Stimulated activated naive B cell treated with anti-CD40 and anti-IgM and Interleukin-4, amounts not matched to agents 10 μg/mL and 1 μg/mL and 100 μg/mL, for 72 hours (primary cell): ENCODE measurements around the gene CAPN14.

Experiments
- ATAC-seq, 2 donors: fragments of 150-1000 bp; cut with Tn5 transposase; replicated peaks; 2 replicates each; pipeline ENCODE4 v1.10.0; 2021; ENCODE audit warnings: moderate library complexity in 1 of 2
- DNase-seq: peaks from one replicate; pipeline ENCODE4 v3.0.0; 2021
- H3K27ac Mint-ChIP-seq: one replicate; pipeline ENCODE4 v1.8.0; 2022; ENCODE audit warnings: mild to moderate bottlenecking, mixed read lengths
- H3K27me3 Mint-ChIP-seq, 2 donors: one replicate each; pipeline ENCODE4 v1.8.0; 2022; ENCODE audit warnings: mixed read lengths in 2 of 2
- H3K36me3 Mint-ChIP-seq, 2 donors: one replicate each; pipeline ENCODE4 v1.8.0; 2022; ENCODE audit warnings: mixed read lengths in 2 of 2, mild to moderate bottlenecking in 1 of 2
- H3K4me1 Mint-ChIP-seq, 2 donors: one replicate each; pipeline ENCODE4 v1.8.0; 2022; ENCODE audit warnings: mixed read lengths in 2 of 2, mild to moderate bottlenecking in 1 of 2
- H3K4me3 Mint-ChIP-seq, 2 donors: one replicate each; pipeline ENCODE4 v1.8.0; 2022; ENCODE audit warnings: mild to moderate bottlenecking in 2 of 2, mixed read lengths in 2 of 2, moderate library complexity in 1 of 2
- H3K9me3 Mint-ChIP-seq, 2 donors: one replicate each; pipeline ENCODE4 v1.8.0; 2022; ENCODE audit warnings: mixed read lengths in 2 of 2, mild to moderate bottlenecking in 1 of 2

The CAPN14 gene

DNA sequence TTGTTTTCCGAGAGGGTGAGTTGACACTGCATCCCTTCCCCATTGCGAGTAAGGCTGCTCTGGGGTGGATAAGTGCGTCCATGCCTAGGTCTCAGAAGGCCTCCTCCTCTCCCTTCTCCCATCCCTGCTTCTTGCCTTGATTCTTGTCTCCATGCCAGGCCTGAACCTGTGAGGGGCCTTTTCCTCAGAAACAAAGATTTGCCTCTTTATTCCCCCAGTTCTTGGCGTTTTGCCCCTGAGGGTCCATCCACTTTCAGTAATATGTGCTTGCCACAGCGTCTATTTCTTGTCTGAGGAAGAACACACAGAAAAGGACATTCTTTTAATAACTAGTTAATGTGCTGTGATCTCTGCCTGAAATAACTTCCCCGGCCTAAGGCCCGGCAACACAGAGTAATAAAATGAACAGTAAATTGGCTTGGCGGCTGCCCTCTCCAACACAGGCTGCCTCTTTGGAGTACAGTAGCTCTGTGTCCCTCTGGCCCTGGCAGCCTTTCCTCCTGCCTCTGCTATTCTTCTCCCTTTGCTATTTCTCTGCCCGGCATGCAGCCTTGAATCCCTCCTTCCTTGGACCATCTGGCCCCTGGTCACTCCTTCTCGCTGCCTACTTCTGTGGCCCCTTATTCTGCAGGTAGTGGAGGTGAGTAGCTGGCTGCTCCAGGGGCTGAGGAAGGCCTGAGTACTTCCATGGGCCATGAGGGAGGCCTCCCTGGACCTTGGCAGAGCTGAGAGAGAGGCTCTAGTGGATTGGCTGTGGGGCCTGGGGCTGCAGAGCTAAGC is 21.0 kb upstream of the CAPN14 start:
- peaks cover 0 to 3% of the 10 kb centered on the region in 2 donors for H3K36me3 Mint-ChIP-seq
- DNase-seq = no peak
- H3K9me3 Mint-ChIP-seq = no peaks in the 10 kb centered on the region
- H3K4me1 Mint-ChIP-seq = peaks cover 35 to 56% of the 10 kb centered on the region in 2 donors
- ATAC-seq = no peak
- no peak overlapping the region for H3K4me3 Mint-ChIP-seq
- no peaks in the 10 kb centered on the region for H3K27me3 Mint-ChIP-seq
- H3K27ac Mint-ChIP-seq = no peak overlapping the region

DNA sequence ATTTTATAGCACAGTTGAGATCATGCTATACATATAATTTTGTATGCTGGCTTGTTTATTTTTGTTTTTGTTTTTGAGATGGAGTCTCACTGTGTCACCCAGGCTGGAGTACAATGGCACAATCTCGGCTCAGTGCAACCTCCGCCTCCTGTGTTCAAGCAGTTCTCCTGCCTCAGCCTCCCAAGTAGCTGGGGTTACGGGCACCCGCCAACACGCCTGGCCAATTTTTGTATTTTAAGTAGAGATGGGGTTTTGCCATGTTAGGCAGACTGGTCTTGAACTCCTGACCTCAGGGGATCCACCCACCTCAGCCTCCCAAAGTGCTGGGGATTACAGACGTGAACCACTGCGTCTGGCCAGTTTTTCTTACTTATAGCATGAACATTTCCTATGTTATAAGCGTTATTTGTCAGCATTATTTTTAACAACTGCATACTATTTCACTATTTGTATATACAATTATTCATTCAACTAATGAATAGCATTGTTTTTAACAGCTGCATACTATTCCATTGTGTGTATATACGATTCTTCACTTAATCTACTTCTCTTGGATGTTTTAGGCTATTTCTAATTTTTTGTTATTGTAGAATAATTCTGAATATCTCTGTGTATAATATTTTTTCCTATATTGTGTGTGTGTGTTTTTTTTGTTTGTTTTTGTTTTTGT is 20.2 kb upstream of the CAPN14 start:
- Mint-ChIP-seq H3K36me3 (peaks cover 0 to 3% of the 10 kb centered on the region in 2 donors), H3K9me3 (no peaks in the 10 kb centered on the region), H3K4me1 (peaks cover 36 to 63% of the 10 kb centered on the region in 2 donors), H3K27me3 (no peaks in the 10 kb centered on the region), H3K27ac (no peak overlapping the region), H3K4me3 (no peak overlapping the region)
- ATAC-seq (no peak), DNase-seq (no peak)

DNA sequence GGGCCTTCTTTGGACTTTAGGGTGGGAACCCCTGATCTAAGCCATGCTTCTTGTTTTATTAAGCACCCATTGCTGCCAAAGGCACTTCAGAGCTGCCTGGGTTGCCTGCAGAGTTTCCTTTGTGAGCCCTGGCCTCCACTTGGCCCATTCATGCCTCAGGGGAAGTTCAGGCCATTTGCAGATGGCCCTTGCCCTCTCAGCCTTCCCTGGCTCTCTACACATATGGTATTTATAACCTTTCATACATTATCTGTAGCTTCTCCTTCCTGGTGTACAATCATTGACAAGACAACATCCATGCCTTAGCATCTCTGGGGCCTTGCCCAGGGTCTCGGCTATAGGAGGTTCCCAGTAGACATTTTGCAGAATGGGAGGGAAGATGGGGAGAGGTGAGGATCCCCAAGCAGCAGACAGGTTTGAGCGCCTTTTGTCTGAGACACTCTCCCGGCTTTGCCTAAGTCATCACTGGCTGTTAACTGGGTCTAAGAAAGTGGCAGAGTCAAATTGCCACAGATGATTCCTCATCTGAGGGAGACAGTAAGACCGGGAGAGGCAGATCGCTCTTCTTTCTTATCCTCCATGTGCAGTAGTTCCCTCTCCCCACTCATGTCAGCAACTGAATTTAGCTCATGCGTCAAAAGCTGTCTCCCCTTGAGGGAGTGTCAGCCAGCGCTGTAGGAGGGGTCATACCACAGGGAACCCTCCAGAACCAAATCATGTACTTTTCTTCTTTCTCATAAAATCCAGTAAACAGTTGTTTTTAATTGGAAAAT is 19.3 kb upstream of the CAPN14 start:
- H3K4me1 Mint-ChIP-seq = peaks cover 30 to 55% of the 10 kb centered on the region in 2 donors
- H3K27ac Mint-ChIP-seq = no peak overlapping the region

DNA sequence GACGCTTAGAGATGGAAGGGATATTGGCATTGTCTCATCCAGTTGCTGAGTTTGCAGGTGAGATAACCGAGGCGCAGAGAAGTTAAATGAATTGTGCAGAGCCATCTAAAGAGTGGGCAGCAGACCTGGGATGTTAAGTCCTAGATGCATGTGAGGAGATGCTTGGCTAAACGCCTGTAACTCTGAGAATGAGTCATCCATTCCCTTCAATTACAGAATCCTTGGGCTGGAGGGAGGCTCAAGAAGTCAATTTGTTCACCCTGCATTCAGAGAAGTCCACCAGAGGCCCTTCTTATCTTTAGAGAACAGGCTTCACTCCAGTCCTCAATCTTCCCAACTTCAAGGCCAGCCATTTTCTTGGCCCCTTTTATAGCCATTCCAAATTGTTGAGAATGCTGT is 18.2 kb upstream of the CAPN14 start:
- DNase-seq (no peak), ATAC-seq (no peak)
- Mint-ChIP-seq H3K4me1 (peaks cover 20 to 44% of the 10 kb centered on the region in 2 donors), H3K9me3 (no peaks in the 10 kb centered on the region), H3K27me3 (no peaks in the 10 kb centered on the region), H3K36me3 (peaks cover 0 to 8% of the 10 kb centered on the region in 2 donors), H3K4me3 (peak overlapping the region; percentile 77 to 90), H3K27ac (no peak overlapping the region)

More for the DNA sequence above, 19.3 kb upstream of the CAPN14 start:
- DNase-seq (no peak), ATAC-seq (no peak)
- H3K9me3 Mint-ChIP-seq = no peaks in the 10 kb centered on the region
- H3K36me3 Mint-ChIP-seq = peaks cover 0 to 3% of the 10 kb centered on the region in 2 donors
- H3K27me3 Mint-ChIP-seq = no peaks in the 10 kb centered on the region
- no peak overlapping the region for H3K4me3 Mint-ChIP-seq

DNA sequence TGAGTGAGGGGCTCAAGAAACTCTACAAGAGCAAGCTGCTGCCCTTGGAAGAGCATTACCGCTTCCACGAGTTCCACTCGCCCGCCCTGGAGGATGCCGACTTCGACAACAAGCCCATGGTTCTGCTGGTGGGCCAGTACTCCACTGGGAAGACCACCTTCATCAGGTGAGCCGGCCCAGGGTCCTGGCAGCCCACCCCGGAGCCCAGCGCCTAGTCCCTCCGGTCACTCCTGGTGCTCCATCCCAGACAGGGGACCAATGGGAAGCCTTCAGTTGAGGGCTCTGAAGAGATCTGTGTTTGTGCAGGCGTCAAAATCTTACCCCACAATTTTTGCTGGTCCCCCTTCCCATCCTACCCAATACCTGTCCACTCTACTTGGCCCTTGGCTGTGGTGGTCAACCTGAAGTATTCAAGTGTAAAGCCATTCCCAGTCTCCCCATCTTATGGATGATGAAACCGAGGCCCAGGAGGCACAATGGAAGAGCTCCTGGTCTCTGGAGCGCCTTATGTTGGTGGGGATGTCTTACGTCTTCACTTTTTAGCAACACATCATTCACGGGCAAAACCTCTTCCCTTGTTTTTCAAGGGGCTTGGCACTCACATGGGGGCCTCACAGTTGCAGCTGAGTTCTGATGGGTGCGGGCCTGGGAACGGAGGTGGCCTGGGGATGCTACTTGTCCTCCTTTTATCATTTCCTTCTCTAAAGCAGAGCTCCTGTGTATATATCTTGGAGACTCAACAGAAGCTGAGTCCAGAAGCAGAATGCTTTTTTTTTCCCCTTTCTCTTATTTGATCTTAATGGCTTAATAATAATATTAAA is 17.6 kb upstream of the CAPN14 start:
- Mint-ChIP-seq H3K27ac (peak overlapping the region; percentile 37), H3K36me3 (peaks cover 0 to 5% of the 10 kb centered on the region in 2 donors), H3K9me3 (no peaks in the 10 kb centered on the region), H3K4me1 (peaks cover 14 to 38% of the 10 kb centered on the region in 2 donors), H3K27me3 (no peaks in the 10 kb centered on the region), H3K4me3 (peak overlapping the region; percentile 77 to 90)
- no peak for ATAC-seq
- DNase-seq = no peak

DNA sequence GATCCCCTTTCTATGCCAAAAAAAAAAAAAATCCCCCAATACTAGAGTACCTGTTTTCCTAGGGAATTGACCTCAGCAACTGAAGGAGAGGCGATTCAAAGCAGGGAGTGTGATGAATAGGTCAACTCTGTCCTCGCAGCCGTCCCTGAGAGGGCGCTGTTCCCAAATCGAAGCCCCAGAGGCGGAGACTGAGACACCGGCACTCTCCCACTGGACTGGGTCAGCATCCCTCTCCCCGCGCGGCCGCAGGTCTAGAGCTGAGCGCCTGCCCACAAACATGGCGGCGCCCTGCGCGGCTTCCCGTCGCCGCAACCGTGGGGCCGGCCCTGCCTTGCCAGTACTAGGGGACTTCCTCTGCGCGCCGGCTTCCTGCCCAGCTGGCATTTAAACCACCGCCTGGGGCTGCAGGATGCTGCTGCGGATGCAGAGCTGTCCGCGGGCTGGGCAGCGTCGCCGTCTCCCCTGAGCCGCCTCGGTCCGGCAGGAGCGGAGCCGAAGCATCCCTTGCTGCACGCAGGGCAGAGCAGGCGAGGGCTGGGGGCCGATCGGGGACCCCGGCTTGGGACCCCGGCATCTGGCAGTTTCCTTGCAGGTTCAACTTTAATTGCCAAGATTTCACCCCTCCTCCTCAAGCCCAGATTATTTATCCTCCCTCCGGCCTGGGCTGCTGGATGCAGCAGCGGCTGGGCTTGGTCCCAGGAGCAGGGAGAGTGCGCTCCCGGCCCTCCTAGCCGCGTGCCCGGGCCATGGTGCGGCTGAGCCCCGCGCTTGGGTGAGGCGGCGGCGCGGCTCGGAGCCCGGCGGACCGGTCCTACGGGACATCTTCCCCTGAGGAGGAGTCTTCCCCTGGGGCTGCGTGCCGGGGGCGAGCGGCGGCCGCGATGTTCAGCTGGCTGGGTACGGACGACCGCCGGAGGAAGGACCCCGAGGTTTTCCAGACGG is 16.7 kb upstream of the CAPN14 start, which contains the start of gene EHD3:
Gene EHD3, plus strand, starts transcription at position 412 of the 942 bp plus-strand sequence. Its CDS starts 470 bp downstream, at position 882.
- peak; percentile 88 for DNase-seq
- no peaks in the 10 kb centered on the region for H3K9me3 Mint-ChIP-seq
- peaks cover 0 to 5% of the 10 kb centered on the region in 2 donors for H3K36me3 Mint-ChIP-seq
- H3K4me3 Mint-ChIP-seq = peak within 1 kb of the TSS; percentile 83 to 90
- H3K27ac Mint-ChIP-seq = peak within 1 kb of the TSS; percentile 37
- H3K4me1 Mint-ChIP-seq = peaks cover 14 to 35% of the 10 kb centered on the region in 2 donors
- no peaks in the 10 kb centered on the region for H3K27me3 Mint-ChIP-seq
- peak; percentile 99 for ATAC-seq

DNA sequence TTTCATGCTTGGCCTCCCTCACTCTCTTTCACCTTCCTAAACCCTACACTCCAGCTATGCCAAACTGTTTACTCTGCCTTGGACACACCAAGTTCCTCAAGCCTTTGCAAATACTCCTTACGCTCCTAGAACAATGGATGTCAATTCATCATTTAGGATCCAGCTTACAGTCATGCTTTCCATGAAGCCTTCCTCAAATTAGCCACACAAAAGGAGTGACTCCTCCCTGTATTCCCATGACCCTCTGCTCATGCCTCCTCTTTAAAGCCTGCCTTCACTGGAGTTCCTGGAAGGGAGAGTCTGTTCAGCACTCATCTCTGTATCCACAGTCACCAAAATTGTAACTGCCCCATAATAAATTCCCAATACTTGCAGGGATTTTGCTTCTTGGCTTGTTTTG is 15.9 kb upstream of the CAPN14 start:
- Mint-ChIP-seq H3K4me3 (peak overlapping the region; percentile 83 to 90), H3K36me3 (peaks cover 0 to 5% of the 10 kb centered on the region in 2 donors), H3K27ac (peak overlapping the region; percentile 0), H3K27me3 (no peaks in the 10 kb centered on the region), H3K4me1 (peaks cover 16 to 35% of the 10 kb centered on the region in 2 donors), H3K9me3 (no peaks in the 10 kb centered on the region)
- ATAC-seq (no peak), DNase-seq (no peak)

DNA sequence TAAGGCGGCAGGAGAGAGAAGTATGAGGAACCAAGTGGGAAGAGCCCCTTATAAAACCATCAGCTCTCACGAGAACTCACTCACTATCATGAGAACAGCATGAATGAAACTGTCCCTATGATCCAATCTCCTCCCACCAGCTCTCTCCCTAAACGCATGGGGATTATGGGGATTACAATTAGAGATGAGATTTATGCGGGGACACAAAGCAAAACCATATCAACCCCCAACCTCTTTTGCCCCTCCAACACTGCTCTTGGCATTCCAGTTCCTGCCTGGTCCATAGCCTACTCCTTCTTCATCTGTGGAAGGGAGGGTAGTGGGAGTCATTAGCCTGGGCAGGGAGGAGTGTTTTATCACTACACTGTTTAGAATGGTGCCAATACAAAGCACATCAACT is 15.3 kb upstream of the CAPN14 start:
- no peak for ATAC-seq
- no peak overlapping the region for H3K27ac Mint-ChIP-seq
- H3K4me3 Mint-ChIP-seq = no peak overlapping the region

DNA sequence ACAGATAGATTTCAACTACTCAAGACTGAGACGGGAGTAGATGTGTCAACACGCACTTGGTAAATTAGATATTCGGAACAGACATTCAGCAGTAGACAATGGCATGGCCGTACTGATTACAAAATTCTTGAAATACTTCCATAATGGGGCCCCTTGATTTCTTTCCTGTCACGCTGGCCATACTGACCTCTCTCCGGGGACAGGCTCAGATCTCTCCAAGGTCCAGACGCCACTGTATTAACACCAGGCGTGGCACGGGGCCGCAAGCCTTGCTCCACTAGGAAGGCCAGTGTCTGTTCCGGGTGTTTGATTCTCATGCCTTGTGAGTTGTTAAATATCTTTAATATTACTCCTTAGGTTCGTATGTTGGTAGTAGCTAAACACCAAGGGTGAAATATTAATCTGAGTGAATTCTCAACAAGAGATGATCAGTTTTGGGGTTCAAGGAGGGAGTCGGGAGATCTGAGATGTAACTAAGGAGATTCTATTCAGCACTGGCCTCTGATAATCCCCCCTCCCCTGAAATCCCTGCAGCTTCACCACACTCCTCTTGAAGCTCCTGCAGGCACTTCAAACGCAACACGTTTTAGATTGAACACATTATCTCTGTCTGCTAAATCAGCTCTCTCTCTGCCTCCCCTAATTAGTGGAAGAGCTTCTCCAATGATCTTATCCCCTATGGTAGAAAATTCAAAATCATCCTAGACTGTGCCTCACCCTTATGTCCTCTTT is 14.4 kb upstream of the CAPN14 start:
- no peak for DNase-seq
- ATAC-seq = no peak
- Mint-ChIP-seq H3K27me3 (no peaks in the 10 kb centered on the region), H3K9me3 (no peaks in the 10 kb centered on the region), H3K4me1 (peaks cover 20 to 37% of the 10 kb centered on the region in 2 donors), H3K27ac (no peak overlapping the region), H3K36me3 (peaks cover 0 to 5% of the 10 kb centered on the region in 2 donors), H3K4me3 (no peak overlapping the region)

More for the DNA sequence above, 15.3 kb upstream of the CAPN14 start:
- DNase-seq = no peak
- Mint-ChIP-seq H3K9me3 (no peaks in the 10 kb centered on the region), H3K36me3 (peaks cover 0 to 5% of the 10 kb centered on the region in 2 donors), H3K4me1 (peaks cover 21 to 40% of the 10 kb centered on the region in 2 donors), H3K27me3 (no peaks in the 10 kb centered on the region)

DNA sequence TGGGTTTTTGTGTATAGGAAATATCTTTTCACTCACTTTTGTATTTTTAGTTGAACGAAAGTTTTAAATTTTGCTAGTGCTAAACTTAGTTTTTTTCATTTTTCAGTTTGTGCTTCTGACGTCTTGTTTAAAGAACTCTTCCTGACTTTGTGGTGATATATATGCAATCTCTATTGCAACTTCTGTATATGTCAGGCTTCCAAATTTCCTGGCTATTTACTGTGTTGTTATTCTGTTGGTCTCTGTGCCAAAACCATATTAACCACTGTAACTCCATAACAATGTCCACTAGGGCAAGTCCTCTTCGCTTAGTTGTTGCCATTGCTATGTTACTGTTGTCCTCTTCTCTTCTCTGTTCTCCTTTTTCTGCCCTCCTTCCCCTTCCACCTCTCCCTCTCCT is 13.4 kb upstream of the CAPN14 start:
- DNase-seq = no peak
- no peaks in the 10 kb centered on the region for H3K9me3 Mint-ChIP-seq

DNA sequence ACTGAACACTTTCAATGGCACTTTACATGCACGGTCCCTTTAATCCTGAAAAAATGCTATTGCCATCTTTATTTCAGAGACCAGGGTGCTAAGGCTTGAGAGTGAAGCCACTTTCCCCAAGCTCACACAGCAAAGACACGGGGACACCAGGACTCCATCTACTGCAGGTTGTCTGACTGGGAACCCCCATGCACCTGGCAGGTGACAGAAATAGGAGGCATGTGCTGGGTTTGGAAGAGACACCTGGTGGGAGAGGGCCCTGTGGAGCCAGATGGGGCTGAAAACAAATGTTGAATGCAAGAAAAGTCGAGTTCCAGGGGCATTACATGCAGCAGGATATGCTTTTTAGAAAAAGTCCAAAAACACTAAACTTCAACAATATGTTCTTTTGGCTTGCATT is 11.4 kb upstream of the CAPN14 start:
- Mint-ChIP-seq H3K9me3 (no peaks in the 10 kb centered on the region), H3K36me3 (peaks cover 1 to 5% of the 10 kb centered on the region in 2 donors), H3K4me1 (peaks cover 14 to 21% of the 10 kb centered on the region in 2 donors), H3K4me3 (no peak overlapping the region), H3K27me3 (no peaks in the 10 kb centered on the region), H3K27ac (no peak overlapping the region)
- DNase-seq = no peak
- no peak for ATAC-seq

More for the DNA sequence above, 13.4 kb upstream of the CAPN14 start:
- Mint-ChIP-seq H3K4me1 (peaks cover 20 to 33% of the 10 kb centered on the region in 2 donors), H3K27ac (no peak overlapping the region), H3K27me3 (no peaks in the 10 kb centered on the region), H3K4me3 (no peak overlapping the region), H3K36me3 (peaks cover 0 to 5% of the 10 kb centered on the region in 2 donors)
- no peak for ATAC-seq

DNA sequence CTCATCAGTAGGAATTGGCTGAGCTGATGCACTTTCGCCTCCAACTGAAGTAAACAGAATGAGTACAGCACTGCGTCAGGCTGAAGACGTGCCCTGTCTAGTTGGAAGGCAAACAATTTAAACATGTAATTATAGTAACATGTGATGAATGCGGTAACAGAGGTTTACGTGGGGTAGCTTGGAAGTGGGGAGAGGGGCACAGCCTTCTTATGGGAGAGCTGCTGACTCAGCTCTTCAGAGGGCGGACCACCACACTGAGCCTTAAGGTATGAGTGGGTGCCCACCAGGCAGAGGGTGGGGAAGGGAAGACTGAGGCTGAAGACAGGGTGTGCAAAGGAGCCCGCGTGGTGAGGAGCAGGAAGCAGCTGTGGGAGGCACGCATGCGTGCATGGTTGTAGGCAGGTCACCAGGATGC is 10.4 kb upstream of the CAPN14 start:
- no peaks in the 10 kb centered on the region for H3K27me3 Mint-ChIP-seq
- no peak overlapping the region for H3K27ac Mint-ChIP-seq
- peaks cover 1 to 5% of the 10 kb centered on the region in 2 donors for H3K36me3 Mint-ChIP-seq
- DNase-seq (no peak), ATAC-seq (no peak)
- no peaks in the 10 kb centered on the region for H3K9me3 Mint-ChIP-seq
- no peak overlapping the region for H3K4me3 Mint-ChIP-seq
- peaks cover 14 to 18% of the 10 kb centered on the region in 2 donors for H3K4me1 Mint-ChIP-seq
